AG08395 (cell line): ENCODE measurements around the gene SERTAD2.

Experiments used
- DNase-seq: peaks from one replicate; pipeline ENCODE4 v3.0.0; 2012; ENCODE audit warnings: mixed read lengths, low spot score

Gene SERTAD2

DNA sequence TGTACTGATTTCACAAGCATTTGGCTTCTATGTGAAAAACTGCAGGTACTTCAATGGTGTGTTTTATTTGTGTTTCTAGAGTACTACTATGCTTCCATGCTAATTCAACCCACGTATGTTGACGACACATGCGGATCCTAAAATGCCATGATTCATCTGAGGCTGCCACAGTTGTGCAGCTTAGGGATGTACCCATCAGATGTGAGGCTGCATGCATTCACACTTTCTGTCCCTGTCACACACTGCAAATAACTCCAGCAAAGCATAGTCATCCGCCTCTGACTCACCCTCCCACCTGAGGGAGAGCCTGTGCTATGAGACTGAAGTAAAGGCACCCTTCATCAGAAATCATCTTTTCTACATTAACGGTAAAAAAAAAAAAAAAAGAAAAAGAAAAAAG lies 22.1 kb upstream of the SERTAD2 start:
- DNase-seq: no peak

DNA sequence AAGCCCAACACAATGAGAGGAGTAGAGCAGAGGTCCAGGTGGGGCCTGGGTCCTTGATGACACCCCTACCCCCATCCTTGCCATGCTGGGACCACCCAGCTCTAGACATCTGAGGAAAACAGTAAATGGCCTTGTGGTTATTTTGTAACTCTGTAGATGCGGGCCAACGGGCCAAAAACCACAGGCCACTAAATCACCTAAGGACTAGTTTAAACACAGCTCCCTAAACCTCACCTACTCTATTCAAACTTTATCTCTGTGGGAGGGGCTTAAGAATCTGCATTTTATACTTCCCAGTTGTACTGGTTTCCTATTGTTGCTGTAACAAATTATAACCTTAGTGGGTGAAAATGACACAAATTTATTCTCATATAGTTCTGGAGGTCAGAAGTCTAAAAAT lies 19.0 kb upstream of the SERTAD2 start:
- no peak for DNase-seq

DNA sequence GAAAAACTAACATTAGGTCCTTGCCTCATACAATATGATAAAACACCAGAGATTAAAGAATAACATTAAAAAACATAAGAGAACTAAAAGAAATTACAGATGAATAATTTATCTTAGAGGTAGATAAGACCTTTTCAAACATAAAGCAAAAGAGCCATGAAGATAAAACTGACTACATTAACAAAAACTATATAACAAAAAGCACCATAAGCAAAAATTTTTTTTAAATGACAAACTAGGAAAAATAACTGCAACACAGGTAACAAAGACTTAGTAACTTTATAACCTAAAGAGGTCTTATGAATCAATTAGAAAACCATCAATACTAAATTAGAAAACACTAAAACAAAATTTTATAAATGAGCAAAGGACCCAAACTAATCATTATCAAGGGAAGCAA lies 16.3 kb upstream of the SERTAD2 start:
- no peak for DNase-seq

DNA sequence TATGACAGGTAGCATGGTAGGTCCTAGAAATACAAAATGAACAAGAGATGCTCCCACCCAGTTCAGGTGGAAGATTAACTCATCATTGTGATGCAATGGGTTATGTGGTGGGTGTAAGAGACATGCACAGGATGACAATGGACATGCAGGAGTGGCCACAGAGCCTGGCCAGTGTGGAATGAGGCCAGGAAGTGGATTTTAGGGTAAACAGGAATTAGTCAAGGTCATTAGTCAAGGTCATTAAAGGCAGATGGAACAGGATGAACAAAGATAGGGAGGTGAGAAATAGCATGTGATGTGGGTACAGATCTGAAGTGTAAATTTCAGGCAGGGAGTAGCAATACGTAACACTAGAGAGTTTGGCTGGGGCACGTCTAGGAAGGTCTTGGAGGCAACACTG lies 15.6 kb upstream of the SERTAD2 start:
- DNase-seq: no peak

DNA sequence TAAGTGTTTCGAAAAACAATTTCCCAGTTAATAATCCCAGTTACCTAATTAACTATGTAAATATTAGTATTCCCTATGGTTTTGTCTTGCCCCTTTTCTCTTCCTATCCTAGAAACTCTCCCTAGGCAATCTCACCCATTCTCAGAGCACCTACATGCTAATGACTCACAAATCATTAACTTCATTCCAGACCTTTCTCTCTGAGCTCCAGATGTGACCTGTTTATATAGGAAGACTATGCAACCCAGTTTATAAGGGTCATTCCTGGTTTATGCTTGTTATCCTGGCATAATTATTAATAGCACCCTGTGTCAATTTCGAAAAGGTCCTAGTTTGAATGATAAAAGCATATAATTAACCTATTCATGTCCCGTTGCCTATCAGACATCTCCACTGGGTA lies 14.8 kb upstream of the SERTAD2 start:
- DNase-seq: no peak

DNA sequence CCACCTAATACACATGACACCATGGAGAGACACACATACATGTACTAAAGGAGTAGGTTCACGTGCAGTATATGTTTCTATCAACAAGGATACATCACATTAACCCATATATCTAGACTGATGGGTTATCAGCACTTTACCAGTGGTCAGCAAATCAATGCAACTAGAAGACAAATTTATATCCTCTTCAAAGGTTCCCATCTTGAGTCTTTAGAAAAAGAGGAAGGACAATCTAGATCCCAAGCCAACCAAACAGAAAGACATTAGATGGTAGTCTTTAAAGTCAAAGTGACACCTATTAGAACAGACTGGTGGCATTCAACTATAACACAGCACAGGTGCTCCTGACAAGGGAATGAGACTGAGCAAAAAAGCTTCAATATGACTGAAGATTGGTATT lies 13.8 kb upstream of the SERTAD2 start:
- DNase-seq: no peak

DNA sequence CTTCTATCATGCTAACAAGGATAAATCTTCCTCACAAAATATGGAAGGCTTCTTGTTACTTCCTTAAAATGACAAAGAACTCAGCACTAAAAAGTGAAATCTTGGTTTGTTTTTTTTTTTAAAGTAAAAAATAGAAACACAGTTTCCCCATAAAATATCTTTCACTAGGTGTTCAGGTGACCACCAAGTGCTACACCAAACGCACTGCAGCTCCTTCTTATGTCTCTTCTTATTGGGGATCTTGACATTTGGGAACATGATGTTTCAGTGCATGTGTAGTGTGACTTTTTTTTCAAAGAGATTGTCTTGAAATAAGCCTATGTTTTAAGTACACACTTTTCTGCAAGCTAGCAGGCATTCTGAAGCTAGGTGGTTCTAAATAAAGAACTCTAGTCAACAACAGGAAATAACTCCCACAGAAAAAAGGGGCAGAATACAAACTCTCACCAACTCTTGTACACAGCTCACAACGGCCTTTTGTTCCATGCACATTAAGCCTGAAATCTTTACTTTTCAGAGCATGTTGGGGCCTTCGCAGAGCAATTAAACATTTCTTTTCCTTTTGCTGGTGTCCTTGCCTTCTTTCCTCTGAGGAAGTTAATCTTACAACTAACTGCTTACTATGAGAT lies 13.2 kb upstream of the SERTAD2 start:
- DNase-seq: no peak

DNA sequence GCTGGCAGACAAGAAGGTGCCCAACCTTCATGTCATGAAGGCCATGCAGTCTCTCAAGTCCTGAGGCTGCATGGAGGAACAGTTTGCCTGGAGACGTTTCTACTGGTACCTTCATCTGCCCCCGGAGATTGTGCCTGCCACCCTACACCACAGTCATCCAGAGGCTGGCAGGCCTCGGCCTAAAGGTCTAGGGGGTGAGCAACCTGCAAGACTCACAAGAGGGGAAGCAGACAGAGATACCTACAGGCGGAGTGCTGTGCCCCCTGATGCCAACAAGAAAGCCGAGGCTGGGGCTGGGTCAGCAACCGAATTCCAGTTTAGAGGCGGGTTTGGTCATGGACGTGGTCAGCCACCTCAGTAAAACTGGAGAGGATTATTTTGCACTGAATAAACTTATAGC lies 12.0 kb upstream of the SERTAD2 start:
- no peak for DNase-seq

DNA sequence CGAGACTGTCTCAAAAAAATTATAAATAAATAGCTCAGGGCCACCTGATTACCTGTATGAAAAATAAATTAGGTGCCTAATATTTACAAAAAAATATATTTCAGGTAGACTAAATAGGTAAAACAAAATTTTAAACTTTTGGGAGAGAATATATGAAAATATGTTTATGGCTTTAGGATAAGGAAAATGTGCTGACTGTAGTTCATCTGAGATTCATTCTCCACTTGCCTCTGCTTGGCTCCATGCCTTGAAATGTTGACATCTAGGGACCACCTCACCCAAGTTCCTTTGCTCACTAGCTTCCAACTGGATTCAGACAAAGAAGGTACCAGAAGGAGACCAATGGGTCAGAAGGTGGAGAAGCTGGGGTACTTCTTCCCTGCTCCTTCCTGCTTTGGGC lies 9.7 kb upstream of the SERTAD2 start:
- no peak for DNase-seq

DNA sequence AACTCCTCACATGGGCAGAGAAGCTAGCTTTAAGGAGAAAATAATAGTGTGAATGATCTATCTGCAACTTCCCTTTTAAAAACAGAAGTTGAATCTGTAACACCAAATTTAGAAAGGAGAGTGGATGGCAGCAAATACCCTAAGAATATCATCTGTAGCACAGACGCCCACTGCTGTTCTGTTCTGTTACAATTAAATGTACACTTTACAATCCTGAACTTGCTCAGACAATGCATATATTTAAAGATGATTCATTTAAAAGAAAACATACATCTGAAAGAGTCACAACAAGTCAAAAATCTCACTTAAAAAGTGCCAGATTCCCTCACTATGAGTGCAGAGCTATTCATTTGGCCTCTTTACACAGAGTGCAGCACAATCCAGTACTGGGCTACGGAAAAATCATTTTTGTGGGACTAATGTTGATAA lies 8.0 kb upstream of the SERTAD2 start:
- no peak for DNase-seq

DNA sequence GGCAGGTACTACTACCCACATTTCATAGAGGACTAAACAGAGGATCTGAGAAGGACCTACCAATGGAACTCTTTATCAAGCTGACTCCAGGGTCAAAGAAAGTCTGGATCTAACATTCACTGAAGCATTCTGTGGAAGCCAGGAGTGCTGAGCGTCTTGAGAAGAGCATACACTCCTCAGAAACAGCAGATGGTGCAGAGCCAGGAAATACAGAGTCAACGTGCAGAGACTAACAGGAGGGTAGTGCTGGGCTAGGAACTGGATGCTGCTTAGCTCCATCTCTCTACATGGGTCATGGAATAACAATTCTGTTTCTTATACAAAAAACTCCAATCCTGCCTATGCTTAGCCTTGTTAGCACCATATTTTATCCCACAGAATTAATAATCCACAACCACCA lies 5.5 kb upstream of the SERTAD2 start:
- DNase-seq: no peak

DNA sequence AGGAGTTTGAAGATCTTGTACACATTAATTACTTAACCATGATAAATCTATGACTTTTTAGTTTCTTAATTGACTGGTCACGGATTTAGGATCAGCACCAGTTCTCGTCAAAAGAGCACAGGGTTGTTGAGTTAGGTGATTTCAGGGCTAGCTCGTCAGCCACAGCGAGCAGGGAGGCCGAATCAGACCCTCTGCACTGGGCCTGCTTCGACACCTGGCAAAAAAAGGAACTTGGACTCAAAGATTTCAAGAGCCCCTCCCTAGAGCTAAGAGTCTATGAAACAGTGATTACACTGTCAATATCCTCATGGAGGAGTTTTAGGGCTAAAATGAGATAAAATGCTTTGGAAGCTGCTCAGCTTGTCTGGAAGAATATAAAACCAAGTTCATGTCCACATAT lies 4.6 kb upstream of the SERTAD2 start:
- DNase-seq: no peak

DNA sequence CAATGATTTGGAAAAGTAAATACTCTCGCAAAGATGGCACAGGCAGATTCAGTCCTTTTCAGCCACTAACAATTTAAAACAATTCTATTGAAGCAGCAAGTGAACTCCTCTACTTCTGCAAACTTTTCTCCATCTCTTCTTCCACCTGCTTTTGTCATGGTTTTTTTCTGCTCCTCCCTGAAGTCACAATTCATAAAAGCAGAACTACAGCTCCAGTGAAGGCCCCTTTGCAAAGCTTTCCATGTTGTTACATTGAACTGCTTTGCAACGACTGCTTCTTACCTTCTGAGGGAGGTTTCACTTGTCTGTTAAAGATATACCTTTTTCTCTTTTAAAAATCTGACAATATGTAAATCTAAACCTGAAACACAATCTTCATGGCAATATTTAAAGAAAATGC lies 3.7 kb upstream of the SERTAD2 start:
- no peak for DNase-seq

DNA sequence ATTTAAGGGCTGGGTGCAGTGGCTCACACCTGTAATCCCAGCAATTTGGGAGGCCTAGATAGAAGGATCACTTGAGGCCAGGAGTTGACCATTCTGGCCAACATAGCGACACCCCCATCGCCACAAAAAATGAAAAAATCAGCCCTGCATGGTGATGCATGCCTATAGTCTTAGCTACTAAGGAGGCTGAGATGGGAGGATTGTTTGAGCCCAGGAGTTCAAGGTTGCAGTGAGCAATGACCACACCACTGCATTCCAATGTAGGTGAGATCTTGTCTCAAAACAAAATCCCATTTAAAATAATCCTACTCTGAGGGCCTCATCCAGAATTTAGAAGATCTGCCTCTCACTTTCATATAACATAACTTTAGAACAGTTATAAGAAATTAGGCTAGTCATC lies 2.7 kb upstream of the SERTAD2 start:
- no peak for DNase-seq

DNA sequence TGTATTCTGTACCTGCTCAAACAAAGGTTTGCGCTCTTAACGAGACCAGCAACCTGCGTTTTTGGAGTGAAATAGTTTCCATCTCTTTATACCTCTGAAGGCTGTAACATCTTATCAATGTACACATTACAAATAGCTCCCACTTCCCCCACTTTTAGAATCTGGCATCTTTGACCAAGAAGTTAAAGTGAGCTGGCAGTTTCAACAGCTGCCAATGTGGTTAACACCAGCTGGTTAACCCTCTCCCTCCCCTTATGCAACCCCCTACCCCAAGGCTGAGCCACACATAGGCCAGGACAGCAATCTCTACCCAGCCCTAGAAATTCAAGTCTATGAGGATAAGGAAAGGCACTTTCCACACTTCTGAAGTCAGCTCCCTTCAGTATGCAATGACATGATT lies 2.2 kb upstream of the SERTAD2 start:
- DNase-seq: no peak

DNA sequence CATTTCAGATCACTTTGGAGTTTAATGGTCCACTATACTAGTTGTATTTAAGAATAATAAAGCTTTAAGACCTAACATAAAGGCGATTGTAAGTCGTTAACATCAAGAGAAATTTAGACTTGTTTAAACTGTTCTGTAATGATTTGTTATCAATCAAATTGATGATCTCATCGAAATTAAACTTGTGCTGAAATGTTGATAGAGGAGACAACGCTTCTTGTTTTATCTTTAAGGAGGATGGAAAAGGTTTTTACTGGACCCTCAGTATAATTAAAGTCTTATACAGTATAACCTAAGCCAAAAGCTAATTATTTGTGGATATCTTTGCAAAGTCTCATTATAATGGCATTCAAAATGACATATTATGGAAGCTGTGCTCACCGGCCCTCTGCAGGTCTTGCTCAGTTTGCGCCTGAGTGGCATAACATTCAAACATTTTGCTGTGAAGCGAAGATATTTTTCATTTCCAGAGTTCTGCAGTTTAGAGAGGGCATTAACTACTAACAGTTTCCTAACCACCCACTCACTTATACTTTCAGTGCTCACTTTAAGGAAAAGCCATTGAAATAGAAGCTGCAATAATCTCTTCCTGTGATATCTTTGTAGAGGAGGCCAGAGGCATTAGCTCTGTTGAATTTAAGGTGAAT lies 1.4 kb upstream of the SERTAD2 start:
- peak; percentile 31 for DNase-seq

DNA sequence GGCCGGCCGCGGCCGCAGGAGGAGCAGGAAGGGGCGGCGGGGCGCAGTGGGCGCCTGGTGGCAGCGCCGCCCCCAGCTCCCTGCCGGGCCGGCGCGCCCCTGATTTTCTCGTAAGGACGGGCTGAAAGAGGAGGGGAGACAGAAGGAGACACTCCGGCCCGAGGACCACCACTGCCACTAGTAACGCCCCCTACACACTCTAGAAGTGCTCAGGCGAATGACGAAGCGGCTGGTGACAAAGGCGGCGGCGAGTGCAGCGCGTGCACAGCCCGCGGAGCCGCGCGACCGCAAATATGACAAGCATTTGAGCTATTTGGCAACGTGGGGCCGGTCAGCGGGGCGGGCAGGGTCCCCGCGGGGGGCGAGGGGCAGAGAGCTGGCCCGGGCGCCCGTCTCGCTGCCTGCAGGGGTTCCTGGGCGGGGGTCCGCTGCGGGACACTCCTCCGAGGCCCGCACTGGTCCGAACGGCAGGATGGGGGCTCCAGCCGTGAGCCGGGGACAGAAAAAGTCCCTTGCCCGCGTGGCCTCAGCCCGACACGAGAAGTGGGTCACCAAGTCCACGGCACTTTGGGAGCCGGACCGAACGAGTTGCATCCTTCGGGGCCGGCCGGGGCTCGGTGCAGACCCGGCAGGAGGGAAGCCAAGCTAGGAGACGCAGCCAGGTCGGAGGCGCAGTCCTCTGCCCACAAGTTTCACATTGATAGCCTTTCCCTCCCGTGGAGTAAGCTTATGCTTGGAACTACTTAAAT lies 524 bp upstream of the SERTAD2 start:
- DNase-seq: peak; percentile 87

DNA sequence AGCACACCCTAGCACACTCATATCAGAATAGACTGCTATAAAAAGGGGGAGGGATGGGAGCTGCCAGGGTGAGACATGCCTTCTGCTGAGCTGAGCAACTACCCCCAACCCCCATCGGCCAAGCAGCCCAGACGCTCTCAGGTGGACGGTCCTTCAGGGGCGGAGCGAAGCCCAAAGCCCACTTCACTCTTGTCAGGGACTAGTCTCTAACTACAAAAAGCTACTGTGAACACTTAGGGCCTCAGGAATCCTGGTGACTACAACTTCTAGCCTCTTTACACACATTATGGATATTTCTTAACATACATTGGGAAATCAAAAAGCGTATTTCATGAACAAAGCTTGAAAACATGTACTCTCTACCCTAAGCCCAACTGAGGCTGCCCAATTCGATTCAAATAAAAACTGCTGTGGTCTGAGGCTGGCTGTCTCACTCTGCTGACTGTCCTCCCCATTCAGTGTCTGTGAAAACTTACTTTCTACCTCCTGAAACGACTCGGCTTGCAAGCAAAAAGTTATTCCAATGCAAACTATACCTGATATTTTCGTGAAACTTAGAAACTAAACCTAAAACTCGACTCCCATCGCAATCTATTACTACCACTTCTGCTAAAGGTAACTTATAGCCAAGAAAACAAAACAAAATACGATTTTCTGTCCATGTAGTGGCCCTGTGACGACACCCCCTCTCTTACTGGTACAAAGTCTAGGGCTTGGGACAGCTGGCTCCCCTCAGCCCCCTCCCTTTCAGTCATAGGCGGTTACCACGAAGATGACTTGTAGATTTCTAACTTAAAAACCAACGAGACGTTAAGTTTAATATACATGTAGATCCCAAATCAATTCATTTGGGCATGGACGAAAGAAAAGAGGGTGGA lies 1.2 kb downstream of the SERTAD2 start:
- peak; percentile 24 for DNase-seq

DNA sequence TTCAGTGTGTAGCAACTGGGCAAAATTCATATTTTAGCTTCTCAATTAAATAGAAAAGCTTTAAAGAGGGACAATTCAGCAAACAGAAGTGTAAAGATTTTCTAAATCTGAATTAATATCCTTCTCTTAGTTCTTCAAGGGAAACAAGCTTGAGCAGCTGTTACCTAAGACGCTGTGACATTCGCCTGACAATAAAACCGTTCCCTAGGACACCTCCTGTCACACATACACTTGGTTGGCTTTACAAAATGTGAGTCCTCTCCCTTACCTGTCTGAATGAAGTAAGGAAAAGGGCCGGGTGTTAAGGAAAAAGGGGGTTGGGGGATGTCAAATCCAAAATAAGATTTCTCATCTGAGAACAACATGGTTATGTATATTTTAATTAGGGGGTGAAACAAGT lies 2.1 kb downstream of the SERTAD2 start:
- DNase-seq: no peak

DNA sequence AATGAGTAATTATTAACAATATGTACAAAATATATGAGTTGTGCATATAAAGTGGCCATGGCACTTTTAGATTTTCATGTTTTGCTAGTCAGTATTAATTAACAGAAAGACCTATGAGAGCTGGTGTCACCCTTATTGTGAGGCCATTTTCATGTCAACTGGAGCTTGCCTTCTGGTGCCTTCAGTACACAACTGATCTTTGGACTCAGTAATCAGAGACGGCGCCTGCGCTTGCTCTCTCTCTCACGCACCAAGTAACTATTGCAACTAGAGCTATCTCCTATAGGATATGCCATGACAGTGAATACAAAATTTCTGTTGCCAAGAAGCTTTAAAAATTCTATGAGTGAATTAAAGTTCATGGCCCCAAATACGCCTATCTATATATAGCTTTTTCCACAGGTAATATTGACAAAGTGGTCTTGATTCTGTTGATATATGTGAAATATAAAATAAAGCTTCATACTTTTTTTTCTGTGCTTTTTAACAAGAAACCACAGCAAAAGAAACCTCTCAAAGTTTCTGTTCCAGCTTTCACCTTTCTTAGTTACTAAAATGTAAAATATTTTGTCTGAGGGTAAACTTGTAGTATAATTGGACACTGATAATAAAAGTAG lies 2.9 kb downstream of the SERTAD2 start:
- DNase-seq: no peak

DNA sequence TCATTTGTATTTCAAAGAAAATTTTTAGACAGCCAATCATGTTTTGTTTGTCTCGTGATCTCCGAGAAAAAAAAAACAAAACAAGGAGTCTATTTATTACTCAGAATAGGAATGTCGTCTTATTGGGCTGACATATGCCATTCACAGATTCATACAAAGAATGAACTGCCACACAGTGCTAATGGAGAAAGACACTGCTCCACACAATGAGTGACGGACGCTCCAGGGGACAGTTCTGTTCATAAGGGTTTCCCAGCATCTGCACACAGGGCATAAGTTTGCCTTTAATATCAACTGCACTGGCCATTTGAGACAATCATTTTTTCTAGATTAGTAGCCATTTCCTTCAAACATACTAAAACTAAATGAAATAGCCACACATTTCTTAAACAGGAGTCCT lies 3.4 kb downstream of the SERTAD2 start:
- DNase-seq: no peak

DNA sequence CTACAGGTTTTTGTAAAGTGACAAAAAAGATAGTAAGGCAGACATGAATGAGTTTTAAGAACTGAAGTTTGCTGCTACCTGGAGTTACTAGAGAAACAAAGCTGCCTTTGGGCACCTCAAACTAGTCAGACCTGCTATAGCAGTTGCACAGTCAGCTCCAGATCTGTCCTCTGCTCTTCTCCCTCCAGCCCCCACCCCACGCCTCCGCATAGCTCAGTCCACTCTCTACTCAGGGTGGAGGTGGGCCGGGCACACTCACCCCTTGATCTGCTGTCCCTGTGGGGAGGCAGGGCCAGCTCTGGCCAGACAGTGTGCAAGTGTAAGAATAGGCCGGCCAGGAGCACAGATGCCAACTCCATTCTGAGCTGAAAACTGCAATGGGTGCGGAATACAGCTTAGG lies 4.1 kb downstream of the SERTAD2 start:
- DNase-seq: no peak
